K562 (cell line): ENCODE results near the gene PTPRM. TPM values are rescaled to one million over a fixed set of nuclear protein-coding genes. Genes with fewer than 3 reads are reported as not detected.

Experiments used
- ATAC-seq: fragments of 200-7000 bp; cut with Tn5 transposase; 3 replicates; pipeline ENCODE4 v1.9.1; 2020; ENCODE audit warnings: moderate library complexity
- BruUV-seq: library from RNA; stranded (reverse); fragments of 400-500 nt; replicated peaks from 2 replicates; lab custom pipeline; 2021; lab: Mats Ljungman, UMichigan
- CTCF ChIA-PET: fragments of 300-600 bp; formaldehyde crosslinking; extraction: SDS; loops from one replicate; lab custom pipeline; 2021; ENCODE audit warnings: low intra/inter-chr PET ratio; lab: Yijun Ruan, JAX
- POLR2A ChIA-PET: fragments of 300-600, 350-650 bp; sonication (Branson Sonifier 250); formaldehyde crosslinking; extraction: SDS; loops from one replicate; lab custom pipeline; 2021; ENCODE audit warnings: antibody characterized with exemption, inconsistent platforms; lab: Yijun Ruan, JAX
- DNase-seq, 4 experiments: peaks; one replicate each; pipeline versions ENCODE4 v3.0.0 to v3.0.0-alpha.2; 2011 to 2018; ENCODE audit warnings: low spot score in 3 of 4, mixed read lengths in 3 of 4; ENCODE audit errors: extremely low read depth in 1 of 4
- FAIRE-seq: peaks from 2 replicates; lab custom pipeline; 2011; peaks lifted over from hg19 to GRCh38; lab: Jason Lieb, UNC
- H2AFZ ChIP-seq: 2 replicates; pipeline ENCODE4 v1.6.0; 2011; ENCODE audit warnings: low read depth, low read length, control low read depth, inconsistent platforms
- H3K27ac ChIP-seq: fragments of 200-600 bp; 3 replicates; pipeline ENCODE4 v1.8.0; 2011; ENCODE audit warnings: low read depth, mild to moderate bottlenecking, control low read depth, inconsistent platforms, low read length, moderate library complexity, mixed read lengths; ENCODE audit errors: extremely low read depth
- H3K27me3 ChIP-seq, 2 experiments: fragments of 300-600 bp in 1 of 2; 2 replicates in 1 of 2; 3 replicates in 1 of 2; pipeline versions ENCODE4 v1.6.0 to v1.8.0; 2011; ENCODE audit warnings: inconsistent platforms in 2 of 2, low read length in 2 of 2, mild to moderate bottlenecking in 1 of 2, mixed read lengths in 1 of 2, moderate library complexity in 1 of 2; ENCODE audit not compliant: control insufficient read depth in 2 of 2, insufficient read depth in 2 of 2
- H3K36me3 ChIP-seq: fragments of 300-600 bp; 3 replicates; pipeline ENCODE4 v1.8.0; 2011; ENCODE audit warnings: mild to moderate bottlenecking, low read length, inconsistent platforms; ENCODE audit not compliant: control insufficient read depth, insufficient read depth
- H3K4me1 ChIP-seq, 2 experiments: fragments of 200-600 bp in 1 of 2; replicated peaks in 1 of 2; 2 replicates in 1 of 2; 3 replicates in 1 of 2; pipeline versions ENCODE4 v1.5.1 to v1.8.0; 2011; ENCODE audit warnings: inconsistent platforms in 2 of 2, low read length in 2 of 2, mild to moderate bottlenecking in 1 of 2, mixed read lengths in 1 of 2, moderate library complexity in 1 of 2; ENCODE audit not compliant: control insufficient read depth in 2 of 2, insufficient read depth in 2 of 2
- H3K4me2 ChIP-seq: 2 replicates; pipeline ENCODE4 v1.6.1; 2011; ENCODE audit warnings: low read length, control low read depth, inconsistent platforms, mixed read lengths; ENCODE audit not compliant: insufficient read depth
- H3K4me3 ChIP-seq: fragments of 200-600 bp; sonication (generic), shearing (Covaris generic); 2 replicates; pipeline ENCODE4 v1.5.1; 2016; ENCODE audit warnings: control low read depth, inconsistent platforms
- H3K79me2 ChIP-seq: fragments of 200-600 bp; 3 replicates; pipeline ENCODE4 v1.8.0; 2011; ENCODE audit warnings: low read length, inconsistent platforms; ENCODE audit not compliant: control insufficient read depth, insufficient read depth
- H3K9ac ChIP-seq, 2 experiments: 2 replicates each; pipeline versions ENCODE4 v1.6.0 to v1.6.1; 2011; ENCODE audit warnings: low read depth in 2 of 2, low read length in 2 of 2, control low read depth in 1 of 2, inconsistent platforms in 1 of 2, mild to moderate bottlenecking in 1 of 2, mixed read lengths in 1 of 2; ENCODE audit not compliant: insufficient read depth in 1 of 2
- H3K9me1 ChIP-seq: one replicate; pipeline ENCODE4 v1.6.0; 2011; ENCODE audit warnings: inconsistent platforms, mild to moderate bottlenecking, low read length, moderate library complexity; ENCODE audit not compliant: control insufficient read depth, insufficient read depth
- H3K9me3 ChIP-seq: replicated peaks from 2 replicates; pipeline ENCODE4 v1.5.1; 2011; ENCODE audit warnings: low read depth, low read length, inconsistent platforms; ENCODE audit not compliant: control insufficient read depth, insufficient read depth
- H4K20me1 ChIP-seq: replicated peaks from 2 replicates; pipeline ENCODE4 v1.6.1; 2011; ENCODE audit warnings: low read length, inconsistent platforms, mixed read lengths; ENCODE audit not compliant: control insufficient read depth, insufficient read depth
- CREB3 ChIP-seq: fragments of 450-650 bp; conservative IDR thresholded peaks from 2 replicates; pipeline ENCODE4 v1.6.1; 2016; ENCODE audit warnings: missing genetic modification characterization, low read depth, mild to moderate bottlenecking, missing compliant biosample characterization, moderate library complexity
- ELF2 ChIP-seq: fragments of 250-450 bp; sonication (Bioruptor Pico); IDR thresholded peaks from 2 replicates; pipeline ENCODE4 v1.5.0; 2021; ENCODE audit warnings: mild to moderate bottlenecking
- MCM7 ChIP-seq, 2 experiments: fragments of 450-650 bp; IDR thresholded peaks; 2 replicates each; pipeline ENCODE4 v1.6.1; 2016 to 2018
- NBN ChIP-seq: fragments of 450-650 bp; IDR thresholded peaks from 2 replicates; pipeline ENCODE4 v1.6.1; 2016; ENCODE audit warnings: low read depth, mild to moderate bottlenecking
- RFX1 ChIP-seq: fragments of 450-650 bp; IDR thresholded peaks from 2 replicates; pipeline ENCODE4 v1.6.1; 2016; ENCODE audit warnings: mild to moderate bottlenecking, moderate library complexity
- SOX6 ChIP-seq: fragments of 450-650 bp; IDR thresholded peaks from 2 replicates; pipeline ENCODE4 v1.6.1; 2014; ENCODE audit warnings: mild to moderate bottlenecking
- ZNF143 ChIP-seq: sonication (generic); formaldehyde crosslinking; IDR thresholded peaks from 2 replicates; pipeline ENCODE4 v1.9.0; 2022; ENCODE audit warnings: mild to moderate bottlenecking, missing genetic modification reagents
- ZNF239 ChIP-seq: fragments of 250-450 bp; sonication (Bioruptor Pico); IDR thresholded peaks from 2 replicates; pipeline ENCODE4 v1.4.0; 2020; ENCODE audit warnings: mild to moderate bottlenecking
- ZNF586 ChIP-seq: fragments of 450-650 bp; formaldehyde crosslinking; conservative IDR thresholded peaks from 2 replicates; pipeline ENCODE4 v1.4.0; 2020; ENCODE audit warnings: mild to moderate bottlenecking, moderate library complexity
- ZNF740 ChIP-seq, 3 experiments: fragments of 200-800 bp in 1 of 3; sonication (Bioruptor generic) in 1 of 3; sonication (generic) in 1 of 3; formaldehyde crosslinking in 1 of 3; IDR thresholded peaks; 2 replicates each; pipeline versions ENCODE4 v1.6.1 to v1.8.0; 2016 to 2022; ENCODE audit warnings: mild to moderate bottlenecking in 2 of 3, missing compliant biosample characterization in 2 of 3, missing genetic modification characterization in 2 of 3, missing genetic modification reagents in 1 of 3
- whole genome bisulfite sequencing: fragments of 100-300 bp; shearing (Covaris generic); methylation state at CpG from one replicate; pipeline ENCODE4 v1.1.6; 2016; ENCODE audit warnings: low coverage, mixed read lengths; ENCODE audit not compliant: insufficient coverage; ENCODE audit errors: missing lambda C conversion rate; 5-methylcytosine and 5-hydroxymethylcytosine counted together
- in situ Hi-C: fragments of 300-500 bp; cut with MboI; formaldehyde crosslinking; loops from 4 replicates; pipeline ENCODE4 v1.15.0; 2018; ENCODE audit warnings: inconsistent platforms, mixed read lengths
- intact Hi-C: fragments of 100-400 bp; cut with micrococcal nuclease; formaldehyde crosslinking; loops from 2 replicates; pipeline ENCODE4 v1.14.2; 2022
- polyA plus RNA-seq, 8 experiments: library from polyadenylated mRNA; depleted of rRNA in 4 of 8; stranded (reverse) in 5 of 8; unstranded in 3 of 8; fragments of >200 nt; fragmentation: Nextera tagmentation in 2 of 8; fragmentation: Illumina TruSeq in 1 of 8; extraction: Ambion mirVana in 2 of 8; extraction: Trizol in 1 of 8; gene quantifications; 2 replicates each; pipeline versions ENCODE4 v1.2.1 to v1.2.3, GENCODE V29; 2011 to 2014; ENCODE audit warnings: inconsistent platforms in 1 of 8, missing spikeins in 1 of 8
- total RNA-seq, 7 experiments: library from RNA; depleted of rRNA in 6 of 7; stranded (reverse); fragments of >200 nt in 6 of 7; fragmentation: Illumina TruSeq in 2 of 7; extraction: Trizol in 2 of 7; gene quantifications; 2 replicates each; pipeline versions ENCODE4 v1.2.1 to v1.2.3, GENCODE V29; 2011 to 2021; ENCODE audit warnings: low replicate concordance in 1 of 7
- TF ChIP-seq, protein P1 (sequence below), 2 experiments: fragments of 200-800 bp in 1 of 2; sonication (Bioruptor generic) in 1 of 2; sonication (generic) in 1 of 2; formaldehyde crosslinking in 1 of 2; IDR thresholded peaks in 1 of 2; conservative IDR thresholded peaks in 1 of 2; 2 replicates each; pipeline versions ENCODE4 v1.5.0 to v1.6.1; 2016 to 2020; ENCODE audit warnings: missing compliant biosample characterization in 1 of 2, missing genetic modification characterization in 1 of 2, missing genetic modification reagents in 1 of 2
- TF ChIP-seq, protein P2 (sequence below): IDR thresholded peaks from 3 replicates; pipeline ENCODE4 v1.6.1; 2011; ENCODE audit warnings: borderline replicate concordance, mild to moderate bottlenecking; ENCODE audit not compliant: insufficient read length, insufficient read depth
- TF ChIP-seq, protein P3 (sequence below), 2 experiments: IDR thresholded peaks; 2 replicates each; pipeline ENCODE4 v1.6.1; 2012; ENCODE audit warnings: improper control_type of control experiment in 2 of 2, low read depth in 2 of 2, low read length in 2 of 2, borderline replicate concordance in 1 of 2
- TF ChIP-seq, protein P4 (sequence below): fragments of 450-650 bp; formaldehyde crosslinking; IDR thresholded peaks from 2 replicates; pipeline ENCODE4 v1.4.0; 2022; ENCODE audit warnings: missing genetic modification characterization

Gene PTPRM
- total and polyA plus RNA-seq, 9 of the 15 experiments (the other 6 are each of a cell fraction or from before 2014, with no cell fraction given), result 0.03 to 0.16 (median 0.08) TPM; not detected in 3

DNA sequence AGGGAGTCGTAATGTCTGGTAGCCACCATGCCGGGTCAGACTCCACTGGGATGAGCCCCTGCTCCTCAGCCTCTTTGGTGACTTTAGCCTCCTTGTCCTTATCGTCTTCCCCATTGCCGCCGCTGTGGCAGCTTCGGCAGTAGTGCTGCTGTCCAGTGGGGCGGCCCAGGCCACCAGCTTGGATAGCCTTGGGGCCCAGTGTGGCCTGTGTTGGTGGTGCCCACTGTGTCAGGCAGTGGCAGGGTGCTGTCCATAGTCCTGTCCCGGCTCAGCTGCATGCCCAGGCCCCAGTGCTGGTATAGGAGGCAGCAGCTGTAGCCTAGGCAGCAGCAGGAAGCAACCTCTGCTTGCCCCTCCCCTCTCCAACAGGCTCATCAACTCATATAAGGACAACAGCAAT is 845.0 kb downstream of the PTPRM start:
- H3K9me1 ChIP-seq, result no peaks in the 10 kb centered on the region
- ChIA-PET CTCF (no interaction called here), POLR2A (no interaction called here)
- intact Hi-C loops (no loop called here), in situ Hi-C loops (no loop called here)
- WGBS, result 0% methylated on average over 8 of the region's 8 CpGs
- H3K4me2 ChIP-seq, result no peak overlapping the region
- DNase-seq (no peak), ATAC-seq (no peak), FAIRE-seq (no peak)
- H3K79me2 ChIP-seq, result no peaks in the 10 kb centered on the region
- H2AFZ ChIP-seq, result no peak overlapping the region
- H3K9me3 ChIP-seq, result no peaks in the 10 kb centered on the region
- no peak overlapping the region for H3K4me3 ChIP-seq
- H3K9ac ChIP-seq, result no peak overlapping the region
- no TSS peak for BruUV-seq
- H3K27ac ChIP-seq, result no peak overlapping the region
- H3K36me3 ChIP-seq, result no peaks in the 10 kb centered on the region
- no peaks in the 10 kb centered on the region for H4K20me1 ChIP-seq
- peaks cover 5 to 18% of the 10 kb centered on the region in 2 experiments; a peak in 4 of 5 replicates for H3K27me3 ChIP-seq
- no peaks in the 10 kb centered on the region for H3K4me1 ChIP-seq
- TF ChIP-seq ZNF740 (CRISPR knock-in tag; IDR thresholded peaks at IDR 0.05) (no peak), ZNF740 (tag; IDR thresholded peaks at IDR 0.05) (no peak), ZNF239 (CRISPR knock-in tag) (no peak), SOX6 (no peak), CREB3 (no peak), RFX1 (no peak), ELF2 (no peak), ZNF143 (CRISPR knock-in tag) (no peak), MCM7 (IDR thresholded peaks at IDR 0.05) (no peak), NBN (no peak), ZNF586 (CRISPR knock-in tag) (no peak)
- TF ChIP-seq, protein P1, sequence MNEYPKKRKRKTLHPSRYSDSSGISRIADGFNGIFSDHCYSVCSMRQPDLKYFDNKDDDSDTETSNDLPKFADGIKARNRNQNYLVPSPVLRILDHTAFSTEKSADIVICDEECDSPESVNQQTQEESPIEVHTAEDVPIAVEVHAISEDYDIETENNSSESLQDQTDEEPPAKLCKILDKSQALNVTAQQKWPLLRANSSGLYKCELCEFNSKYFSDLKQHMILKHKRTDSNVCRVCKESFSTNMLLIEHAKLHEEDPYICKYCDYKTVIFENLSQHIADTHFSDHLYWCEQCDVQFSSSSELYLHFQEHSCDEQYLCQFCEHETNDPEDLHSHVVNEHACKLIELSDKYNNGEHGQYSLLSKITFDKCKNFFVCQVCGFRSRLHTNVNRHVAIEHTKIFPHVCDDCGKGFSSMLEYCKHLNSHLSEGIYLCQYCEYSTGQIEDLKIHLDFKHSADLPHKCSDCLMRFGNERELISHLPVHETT (CRISPR knock-in tag; conservative IDR thresholded peaks at IDR 0.05 in 1 of 2, IDR thresholded peaks at IDR 0.05 in 1 of 2), result no peak
- TF ChIP-seq, protein P2, sequence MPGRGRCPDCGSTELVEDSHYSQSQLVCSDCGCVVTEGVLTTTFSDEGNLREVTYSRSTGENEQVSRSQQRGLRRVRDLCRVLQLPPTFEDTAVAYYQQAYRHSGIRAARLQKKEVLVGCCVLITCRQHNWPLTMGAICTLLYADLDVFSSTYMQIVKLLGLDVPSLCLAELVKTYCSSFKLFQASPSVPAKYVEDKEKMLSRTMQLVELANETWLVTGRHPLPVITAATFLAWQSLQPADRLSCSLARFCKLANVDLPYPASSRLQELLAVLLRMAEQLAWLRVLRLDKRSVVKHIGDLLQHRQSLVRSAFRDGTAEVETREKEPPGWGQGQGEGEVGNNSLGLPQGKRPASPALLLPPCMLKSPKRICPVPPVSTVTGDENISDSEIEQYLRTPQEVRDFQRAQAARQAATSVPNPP, result no peak
- TF ChIP-seq, protein P3, sequence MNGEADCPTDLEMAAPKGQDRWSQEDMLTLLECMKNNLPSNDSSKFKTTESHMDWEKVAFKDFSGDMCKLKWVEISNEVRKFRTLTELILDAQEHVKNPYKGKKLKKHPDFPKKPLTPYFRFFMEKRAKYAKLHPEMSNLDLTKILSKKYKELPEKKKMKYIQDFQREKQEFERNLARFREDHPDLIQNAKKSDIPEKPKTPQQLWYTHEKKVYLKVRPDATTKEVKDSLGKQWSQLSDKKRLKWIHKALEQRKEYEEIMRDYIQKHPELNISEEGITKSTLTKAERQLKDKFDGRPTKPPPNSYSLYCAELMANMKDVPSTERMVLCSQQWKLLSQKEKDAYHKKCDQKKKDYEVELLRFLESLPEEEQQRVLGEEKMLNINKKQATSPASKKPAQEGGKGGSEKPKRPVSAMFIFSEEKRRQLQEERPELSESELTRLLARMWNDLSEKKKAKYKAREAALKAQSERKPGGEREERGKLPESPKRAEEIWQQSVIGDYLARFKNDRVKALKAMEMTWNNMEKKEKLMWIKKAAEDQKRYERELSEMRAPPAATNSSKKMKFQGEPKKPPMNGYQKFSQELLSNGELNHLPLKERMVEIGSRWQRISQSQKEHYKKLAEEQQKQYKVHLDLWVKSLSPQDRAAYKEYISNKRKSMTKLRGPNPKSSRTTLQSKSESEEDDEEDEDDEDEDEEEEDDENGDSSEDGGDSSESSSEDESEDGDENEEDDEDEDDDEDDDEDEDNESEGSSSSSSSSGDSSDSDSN (IDR thresholded peaks at IDR 0.05; ENCODE audit: borderline replicate concordance in 1 of 2, low read depth in 2 of 2, low read length in 2 of 2), result no peak
- TF ChIP-seq, protein P4, sequence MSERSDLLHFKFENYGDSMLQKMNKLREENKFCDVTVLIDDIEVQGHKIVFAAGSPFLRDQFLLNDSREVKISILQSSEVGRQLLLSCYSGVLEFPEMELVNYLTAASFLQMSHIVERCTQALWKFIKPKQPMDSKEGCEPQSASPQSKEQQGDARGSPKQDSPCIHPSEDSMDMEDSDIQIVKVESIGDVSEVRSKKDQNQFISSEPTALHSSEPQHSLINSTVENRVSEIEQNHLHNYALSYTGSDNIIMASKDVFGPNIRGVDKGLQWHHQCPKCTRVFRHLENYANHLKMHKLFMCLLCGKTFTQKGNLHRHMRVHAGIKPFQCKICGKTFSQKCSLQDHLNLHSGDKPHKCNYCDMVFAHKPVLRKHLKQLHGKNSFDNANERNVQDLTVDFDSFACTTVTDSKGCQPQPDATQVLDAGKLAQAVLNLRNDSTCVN (CRISPR knock-in tag), result no peak
